Astrocyte (in vitro differentiated cells and primary cell): Measurements from ENCODE around the gene FAM219B. TPM values are rescaled to one million over a fixed set of nuclear protein-coding genes. Genes with fewer than 3 reads are reported as not detected.

Experiments
- DNase-seq: peaks from one replicate; pipeline ENCODE4 v3.0.0-alpha.2; 2010; ENCODE audit warnings: low read depth
- FAIRE-seq: peaks from 2 replicates; lab custom pipeline; 2011; peaks lifted over from hg19 to GRCh38; lab: Jason Lieb, UNC
- H2AFZ ChIP-seq: 2 replicates; pipeline ENCODE4 v1.6.0; 2012; ENCODE audit warnings: low read depth, low read length, inconsistent platforms
- H3K27ac ChIP-seq: 2 replicates; pipeline ENCODE4 v1.5.1; 2011; ENCODE audit warnings: low read depth, low read length, inconsistent platforms
- H3K27me3 ChIP-seq: 2 replicates; pipeline ENCODE4 v1.6.0; 2011; ENCODE audit warnings: low read length, inconsistent platforms; ENCODE audit not compliant: insufficient read depth
- H3K36me3 ChIP-seq: 2 replicates; pipeline ENCODE4 v1.5.1; 2011; ENCODE audit warnings: low read length, inconsistent platforms; ENCODE audit not compliant: insufficient read depth
- H3K4me1 ChIP-seq: 2 replicates; pipeline ENCODE4 v1.5.1; 2011; ENCODE audit warnings: low read length, inconsistent platforms; ENCODE audit not compliant: insufficient read depth
- H3K4me2 ChIP-seq: 2 replicates; pipeline ENCODE4 v1.6.0; 2012; ENCODE audit warnings: low read length, inconsistent platforms
- H3K4me3 ChIP-seq: 2 replicates; pipeline ENCODE4 v1.5.1; 2011; ENCODE audit warnings: low read depth, mild to moderate bottlenecking, low read length, inconsistent platforms; ENCODE audit not compliant: insufficient read depth
- H3K79me2 ChIP-seq: 2 replicates; pipeline ENCODE4 v1.6.0; 2012; ENCODE audit warnings: mild to moderate bottlenecking, low read length, inconsistent platforms; ENCODE audit not compliant: insufficient read depth
- H3K9ac ChIP-seq: 2 replicates; pipeline ENCODE4 v1.6.0; 2012; ENCODE audit warnings: mild to moderate bottlenecking, low read length, inconsistent platforms
- H3K9me3 ChIP-seq: 2 replicates; pipeline ENCODE4 v1.5.1; 2012; ENCODE audit warnings: low read depth, mild to moderate bottlenecking, low read length, inconsistent platforms; ENCODE audit not compliant: insufficient read depth
- H4K20me1 ChIP-seq: 2 replicates; pipeline ENCODE4 v1.6.0; 2012; ENCODE audit warnings: low read length, inconsistent platforms; ENCODE audit not compliant: insufficient read depth
- H3K27ac Mint-ChIP-seq: one replicate; pipeline ENCODE4 v1.8.0; 2021; ENCODE audit warnings: mild to moderate bottlenecking, mixed read lengths; ENCODE audit not compliant: unreplicated experiment
- H3K27me3 Mint-ChIP-seq: one replicate; pipeline ENCODE4 v1.8.0; 2021; ENCODE audit warnings: low read depth, mixed read lengths; ENCODE audit not compliant: unreplicated experiment
- H3K36me3 Mint-ChIP-seq: one replicate; pipeline ENCODE4 v1.8.0; 2021; ENCODE audit warnings: low read depth, mixed read lengths; ENCODE audit not compliant: unreplicated experiment
- H3K4me1 Mint-ChIP-seq: one replicate; pipeline ENCODE4 v1.8.0; 2021; ENCODE audit warnings: low read depth, mixed read lengths; ENCODE audit not compliant: unreplicated experiment
- H3K4me3 Mint-ChIP-seq: one replicate; pipeline ENCODE4 v1.8.0; 2021; ENCODE audit warnings: mild to moderate bottlenecking, moderate library complexity, mixed read lengths; ENCODE audit not compliant: unreplicated experiment
- H3K9me3 Mint-ChIP-seq: one replicate; pipeline ENCODE4 v1.8.0; 2021; ENCODE audit warnings: mild to moderate bottlenecking, mixed read lengths; ENCODE audit not compliant: unreplicated experiment
- EZH2 ChIP-seq: IDR thresholded peaks from 2 replicates; pipeline ENCODE4 v1.6.1; 2012; ENCODE audit warnings: mild to moderate bottlenecking, low read length, inconsistent platforms; ENCODE audit not compliant: insufficient read depth
- total RNA-seq: library from RNA; stranded (reverse); gene quantifications from 2 replicates; pipeline ENCODE4 v1.2.1, GENCODE V29; 2021
- TF ChIP-seq, protein P1 (sequence below): IDR thresholded peaks from 2 replicates; pipeline ENCODE4 v1.5.1; 2011; ENCODE audit warnings: low read depth, mild to moderate bottlenecking, inconsistent platforms, low read length, moderate library complexity; ENCODE audit not compliant: insufficient read depth

The FAM219B gene
- total RNA-seq, 1 donor from 2014 or later: 97.1 TPM

- no peaks in the 10 kb centered on the region for H3K36me3 Mint-ChIP-seq
- H3K27me3 Mint-ChIP-seq: peaks cover 21% of the 10 kb centered on the region
- peaks cover 10% of the 10 kb centered on the region for H3K4me1 Mint-ChIP-seq
- H3K27me3 ChIP-seq: peaks cover 24% of the 10 kb centered on the region
- no peak for TF ChIP-seq EZH2
- TF ChIP-seq, protein P1, sequence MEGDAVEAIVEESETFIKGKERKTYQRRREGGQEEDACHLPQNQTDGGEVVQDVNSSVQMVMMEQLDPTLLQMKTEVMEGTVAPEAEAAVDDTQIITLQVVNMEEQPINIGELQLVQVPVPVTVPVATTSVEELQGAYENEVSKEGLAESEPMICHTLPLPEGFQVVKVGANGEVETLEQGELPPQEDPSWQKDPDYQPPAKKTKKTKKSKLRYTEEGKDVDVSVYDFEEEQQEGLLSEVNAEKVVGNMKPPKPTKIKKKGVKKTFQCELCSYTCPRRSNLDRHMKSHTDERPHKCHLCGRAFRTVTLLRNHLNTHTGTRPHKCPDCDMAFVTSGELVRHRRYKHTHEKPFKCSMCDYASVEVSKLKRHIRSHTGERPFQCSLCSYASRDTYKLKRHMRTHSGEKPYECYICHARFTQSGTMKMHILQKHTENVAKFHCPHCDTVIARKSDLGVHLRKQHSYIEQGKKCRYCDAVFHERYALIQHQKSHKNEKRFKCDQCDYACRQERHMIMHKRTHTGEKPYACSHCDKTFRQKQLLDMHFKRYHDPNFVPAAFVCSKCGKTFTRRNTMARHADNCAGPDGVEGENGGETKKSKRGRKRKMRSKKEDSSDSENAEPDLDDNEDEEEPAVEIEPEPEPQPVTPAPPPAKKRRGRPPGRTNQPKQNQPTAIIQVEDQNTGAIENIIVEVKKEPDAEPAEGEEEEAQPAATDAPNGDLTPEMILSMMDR: no peak
- peaks cover 10% of the 10 kb centered on the region for H4K20me1 ChIP-seq
- FAIRE-seq (no peak), DNase-seq (no peak)
- H3K9me3 ChIP-seq: no peaks in the 10 kb centered on the region
- no peaks in the 10 kb centered on the region for H3K9me3 Mint-ChIP-seq
- H3K36me3 ChIP-seq: no peaks in the 10 kb centered on the region
- H3K4me3 Mint-ChIP-seq: peak overlapping the region; percentile 81
- no peak overlapping the region for H3K27ac Mint-ChIP-seq
- peak overlapping the region; percentile 95 for H3K4me2 ChIP-seq
- H3K79me2 ChIP-seq: no peaks in the 10 kb centered on the region
- no peak overlapping the region for H2AFZ ChIP-seq
- H3K9ac ChIP-seq: no peak overlapping the region
- H3K27ac ChIP-seq: no peak overlapping the region
- H3K4me1 ChIP-seq: peaks cover 34% of the 10 kb centered on the region
- H3K4me3 ChIP-seq: no peak overlapping the region
Observed at GRCh38 chr15:74955017-74955416, 48.4 kb upstream of the FAM219B start.

- Mint-ChIP-seq H3K4me3 (peak overlapping the region; percentile 81), H3K27me3 (peaks cover 16% of the 10 kb centered on the region), H3K27ac (no peak overlapping the region), H3K9me3 (no peaks in the 10 kb centered on the region), H3K4me1 (peaks cover 10% of the 10 kb centered on the region), H3K36me3 (no peaks in the 10 kb centered on the region)
- H4K20me1 ChIP-seq: peaks cover 10% of the 10 kb centered on the region
- H3K9me3 ChIP-seq: no peaks in the 10 kb centered on the region
- DNase-seq (peak; percentile 77), FAIRE-seq (no peak)
- no peak for TF ChIP-seq EZH2
- TF ChIP-seq, protein P1: no peak
- H2AFZ ChIP-seq: no peak overlapping the region
- no peak overlapping the region for H3K9ac ChIP-seq
- H3K79me2 ChIP-seq: no peaks in the 10 kb centered on the region
- no peaks in the 10 kb centered on the region for H3K36me3 ChIP-seq
- no peak overlapping the region for H3K27ac ChIP-seq
- H3K4me1 ChIP-seq: peaks cover 34% of the 10 kb centered on the region
- peak overlapping the region; percentile 95 for H3K4me2 ChIP-seq
- H3K27me3 ChIP-seq: peaks cover 19% of the 10 kb centered on the region
- no peak overlapping the region for H3K4me3 ChIP-seq
Observed at GRCh38 chr15:74954515-74954914, 47.9 kb upstream of the FAM219B start.

- peaks cover 7% of the 10 kb centered on the region for H3K4me1 Mint-ChIP-seq
- H3K9me3 Mint-ChIP-seq: no peaks in the 10 kb centered on the region
- Histone ChIP-seq H3K4me1 (peaks cover 16% of the 10 kb centered on the region), H3K27me3 (no peaks in the 10 kb centered on the region), H3K4me2 (no peak overlapping the region), H3K9me3 (no peaks in the 10 kb centered on the region), H3K4me3 (no peak overlapping the region), H2AFZ (no peak overlapping the region), H3K27ac (no peak overlapping the region), H3K79me2 (no peaks in the 10 kb centered on the region), H3K9ac (no peak overlapping the region), H4K20me1 (peaks cover 10% of the 10 kb centered on the region), H3K36me3 (no peaks in the 10 kb centered on the region)
- no peaks in the 10 kb centered on the region for H3K36me3 Mint-ChIP-seq
- DNase-seq (no peak), FAIRE-seq (no peak)
- no peaks in the 10 kb centered on the region for H3K27me3 Mint-ChIP-seq
- peak overlapping the region; percentile 15 for H3K4me3 Mint-ChIP-seq
- no peak overlapping the region for H3K27ac Mint-ChIP-seq
- TF ChIP-seq EZH2: no peak
- TF ChIP-seq, protein P1: no peak
Observed at GRCh38 chr15:74951006-74951405, 44.4 kb upstream of the FAM219B start.
